Psoas muscle (tissue), 8 donors: ENCODE measurements around the gene OVCA2. TPM values are rescaled to one million over a fixed set of nuclear protein-coding genes. Genes with fewer than 3 reads are reported as not detected.

Source experiments
- ATAC-seq, 4 donors: fragments of 200-7000 bp; cut with Tn5 transposase; one replicate each; pipeline ENCODE4 v1.9.1; 2020; ENCODE audit warnings: moderate library complexity in 3 of 4, mild to moderate bottlenecking in 2 of 4
- DNase-seq, 2 donors: peaks; one replicate each; pipeline ENCODE4 v3.0.0-alpha.2; 2020
- H3K27ac ChIP-seq: fragments of 200-600 bp; one replicate; pipeline ENCODE4 v1.8.0; 2022
- H3K27me3 ChIP-seq, 3 donors: fragments of 200-600 bp in 1 of 3; one replicate each; pipeline versions ENCODE4 v1.6.1 to v1.8.0; 2013 to 2022; ENCODE audit warnings: low read length in 2 of 3, mild to moderate bottlenecking in 2 of 3, moderate library complexity in 1 of 3; ENCODE audit not compliant: insufficient read depth in 3 of 3
- H3K36me3 ChIP-seq, 2 donors: fragments of 200-600 bp in 1 of 2; one replicate each; pipeline versions ENCODE4 v1.6.1 to v1.8.0; 2013 to 2022; ENCODE audit warnings: low read depth in 1 of 2, mild to moderate bottlenecking in 1 of 2, moderate library complexity in 1 of 2; ENCODE audit not compliant: insufficient read depth in 1 of 2
- H3K4me1 ChIP-seq: fragments of 200-600 bp; one replicate; pipeline ENCODE4 v1.8.0; 2022
- H3K4me3 ChIP-seq: fragments of 200-600 bp; one replicate; pipeline ENCODE4 v1.8.0; 2022; ENCODE audit warnings: mild to moderate bottlenecking
- H3K9me3 ChIP-seq: fragments of 200-600 bp; one replicate; pipeline ENCODE4 v1.8.0; 2022
- whole genome bisulfite sequencing, 3 donors: extraction: QIAGEN DNeasy Blood & Tissue Kit; methylation state at CpG; one replicate each; pipeline versions ENCODE4 v1.1.6 to v1.1.7; 2013; 5-methylcytosine and 5-hydroxymethylcytosine counted together
- intact Hi-C, 2 donors: fragments of 100-400 bp; cut with DNase I; formaldehyde crosslinking; loops; one replicate each; pipeline versions ENCODE4 v1.11.0 to v1.14.2; 2022
- polyA plus RNA-seq, 3 donors: library from polyadenylated mRNA; stranded (reverse); fragments of 200-250 nt; gene quantifications; one replicate each; pipeline ENCODE4 v1.2.3, GENCODE V29; 2013
- total RNA-seq, 4 donors: library from RNA; stranded (reverse); fragmentation: NEBNext Ultra II Directional in 2 of 4; extraction: Animal tissue kit (Norgen Biotek cat#: 25700) in 2 of 4; gene quantifications; one replicate each; pipeline versions ENCODE4 v1.2.1 to v1.2.4, GENCODE V29; 2021 to 2023
- TF ChIP-seq, protein P1 (sequence below): fragments of 200-600 bp; IDR thresholded peaks from one replicate; pipeline ENCODE4 v1.8.0; 2022; ENCODE audit warnings: antibody characterized with exemption
- donor health status: healthy with polysubstance abuse.
- donor health status: DM: no; HTN: no; CAD: no; lungs with moderate emphysema.
- donor health status: Bipolar disorder and iron deficiency.
- donor health status: healthy.
- donor health status: DM: yes; HTN: yes; CAD: no.
- donor health status: DM: no; HTN: no; CAD: no.
- donor health status: DM: no; HTN: no; CAD: no.
- donor health status: DM: yes; HTN: yes; CAD: no.

The OVCA2 gene
- total and polyA plus RNA-seq, 7 donors, result 10.1 to 66.1 (median 23.0) TPM

DNA sequence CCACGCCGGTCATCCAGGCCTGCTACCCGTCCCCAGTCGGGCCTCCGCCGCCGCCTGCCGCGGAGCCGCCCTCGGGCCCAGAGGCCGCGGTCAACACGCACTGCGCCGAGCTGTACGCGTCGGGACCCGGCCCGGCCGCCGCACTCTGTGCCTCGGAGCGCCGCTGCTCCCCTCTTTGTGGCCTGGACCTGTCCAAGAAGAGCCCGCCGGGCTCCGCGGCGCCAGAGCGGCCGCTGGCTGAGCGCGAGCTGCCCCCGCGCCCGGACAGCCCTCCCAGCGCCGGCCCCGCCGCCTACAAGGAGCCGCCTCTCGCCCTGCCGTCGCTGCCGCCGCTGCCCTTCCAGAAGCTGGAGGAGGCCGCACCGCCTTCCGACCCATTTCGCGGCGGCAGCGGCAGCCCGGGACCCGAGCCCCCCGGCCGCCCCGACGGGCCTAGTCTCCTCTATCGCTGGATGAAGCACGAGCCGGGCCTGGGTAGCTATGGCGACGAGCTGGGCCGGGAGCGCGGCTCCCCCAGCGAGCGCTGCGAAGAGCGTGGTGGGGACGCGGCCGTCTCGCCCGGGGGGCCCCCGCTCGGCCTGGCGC is 15.4 kb downstream of the OVCA2 start:
- WGBS, 3 donors, result 59 to 62% (median 62%) methylated on average over 51 to 81 of the region's 81 CpGs
- peak overlapping the region; percentile 62 for H3K27ac ChIP-seq
- H3K9me3 ChIP-seq, result no peaks in the 10 kb centered on the region
- H3K4me3 ChIP-seq, result peak overlapping the region; percentile 74
- TF ChIP-seq, protein P1, sequence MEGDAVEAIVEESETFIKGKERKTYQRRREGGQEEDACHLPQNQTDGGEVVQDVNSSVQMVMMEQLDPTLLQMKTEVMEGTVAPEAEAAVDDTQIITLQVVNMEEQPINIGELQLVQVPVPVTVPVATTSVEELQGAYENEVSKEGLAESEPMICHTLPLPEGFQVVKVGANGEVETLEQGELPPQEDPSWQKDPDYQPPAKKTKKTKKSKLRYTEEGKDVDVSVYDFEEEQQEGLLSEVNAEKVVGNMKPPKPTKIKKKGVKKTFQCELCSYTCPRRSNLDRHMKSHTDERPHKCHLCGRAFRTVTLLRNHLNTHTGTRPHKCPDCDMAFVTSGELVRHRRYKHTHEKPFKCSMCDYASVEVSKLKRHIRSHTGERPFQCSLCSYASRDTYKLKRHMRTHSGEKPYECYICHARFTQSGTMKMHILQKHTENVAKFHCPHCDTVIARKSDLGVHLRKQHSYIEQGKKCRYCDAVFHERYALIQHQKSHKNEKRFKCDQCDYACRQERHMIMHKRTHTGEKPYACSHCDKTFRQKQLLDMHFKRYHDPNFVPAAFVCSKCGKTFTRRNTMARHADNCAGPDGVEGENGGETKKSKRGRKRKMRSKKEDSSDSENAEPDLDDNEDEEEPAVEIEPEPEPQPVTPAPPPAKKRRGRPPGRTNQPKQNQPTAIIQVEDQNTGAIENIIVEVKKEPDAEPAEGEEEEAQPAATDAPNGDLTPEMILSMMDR, result no peak
- H3K4me1 ChIP-seq, result peaks cover 6% of the 10 kb centered on the region
- ATAC-seq (no peak), DNase-seq (peak in 1 of 2 donors; percentile 27)
- intact Hi-C loops, result no loop called here
- H3K27me3 ChIP-seq, result peaks cover 0 to 6% (median 2%) of the 10 kb centered on the region in 3 donors
- peaks cover 0 to 22% of the 10 kb centered on the region in 2 donors for H3K36me3 ChIP-seq

DNA sequence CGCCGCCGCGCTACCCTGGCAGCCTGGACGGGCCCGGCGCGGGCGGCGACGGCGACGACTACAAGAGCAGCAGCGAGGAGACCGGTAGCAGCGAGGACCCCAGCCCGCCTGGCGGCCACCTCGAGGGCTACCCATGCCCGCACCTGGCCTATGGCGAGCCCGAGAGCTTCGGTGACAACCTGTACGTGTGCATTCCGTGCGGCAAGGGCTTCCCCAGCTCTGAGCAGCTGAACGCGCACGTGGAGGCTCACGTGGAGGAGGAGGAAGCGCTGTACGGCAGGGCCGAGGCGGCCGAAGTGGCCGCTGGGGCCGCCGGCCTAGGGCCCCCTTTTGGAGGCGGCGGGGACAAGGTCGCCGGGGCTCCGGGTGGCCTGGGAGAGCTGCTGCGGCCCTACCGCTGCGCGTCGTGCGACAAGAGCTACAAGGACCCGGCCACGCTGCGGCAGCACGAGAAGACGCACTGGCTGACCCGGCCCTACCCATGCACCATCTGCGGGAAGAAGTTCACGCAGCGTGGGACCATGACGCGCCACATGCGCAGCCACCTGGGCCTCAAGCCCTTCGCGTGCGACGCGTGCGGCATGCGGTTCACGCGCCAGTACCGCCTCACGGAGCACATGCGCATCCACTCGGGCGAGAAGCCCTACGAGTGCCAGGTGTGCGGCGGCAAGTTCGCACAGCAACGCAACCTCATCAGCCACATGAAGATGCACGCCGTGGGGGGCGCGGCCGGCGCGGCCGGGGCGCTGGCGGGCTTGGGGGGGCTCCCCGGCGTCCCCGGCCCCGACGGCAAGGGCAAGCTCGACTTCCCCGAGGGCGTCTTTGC is 16.2 kb downstream of the OVCA2 start:
- peaks cover 0 to 25% of the 10 kb centered on the region in 2 donors for H3K36me3 ChIP-seq
- H3K27ac ChIP-seq, result peak overlapping the region; percentile 62
- DNase-seq, result peak; percentile 38 to 56

DNA sequence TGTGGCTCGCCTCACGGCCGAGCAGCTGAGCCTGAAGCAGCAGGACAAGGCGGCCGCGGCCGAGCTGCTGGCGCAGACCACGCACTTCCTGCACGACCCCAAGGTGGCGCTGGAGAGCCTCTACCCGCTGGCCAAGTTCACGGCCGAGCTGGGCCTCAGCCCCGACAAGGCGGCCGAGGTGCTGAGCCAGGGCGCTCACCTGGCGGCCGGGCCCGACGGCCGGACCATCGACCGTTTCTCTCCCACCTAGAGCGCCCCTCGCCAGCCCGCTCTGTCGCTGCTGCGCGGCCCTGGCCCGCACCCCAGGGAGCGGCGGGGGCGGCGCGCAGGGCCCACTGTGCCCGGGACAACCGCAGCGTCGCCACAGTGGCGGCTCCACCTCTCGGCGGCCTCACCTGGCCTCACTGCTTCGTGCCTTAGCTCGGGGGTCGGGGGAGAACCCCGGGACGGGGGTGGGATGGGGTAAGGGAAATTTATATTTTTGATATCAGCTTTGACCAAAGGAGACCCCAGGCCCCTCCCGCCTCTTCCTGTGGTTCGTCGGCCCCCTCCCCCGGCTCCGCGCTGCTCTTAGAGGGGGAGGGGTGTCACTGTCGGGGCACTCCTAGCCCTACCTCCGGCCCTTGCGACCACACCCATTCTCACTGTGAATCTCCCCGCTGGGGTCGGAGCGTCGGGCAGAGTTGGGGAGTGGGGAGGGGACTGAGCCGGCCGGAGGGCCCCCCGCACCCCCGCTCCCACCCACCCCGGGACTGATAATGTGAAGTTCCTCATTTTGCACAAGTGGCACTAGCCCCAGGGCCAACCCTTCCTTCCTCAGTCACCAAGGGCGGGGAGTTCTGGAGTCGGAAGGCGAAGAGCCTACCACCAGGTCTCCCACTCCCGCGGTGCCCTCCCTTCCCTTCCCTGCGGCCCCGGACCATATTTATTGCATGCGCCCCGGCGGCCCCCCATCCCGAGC is 17.0 kb downstream of the OVCA2 start:
- Histone ChIP-seq H3K4me3 (peak overlapping the region; percentile 74), H3K27me3 (peaks cover 0 to 2% (median 2%) of the 10 kb centered on the region in 3 donors), H3K27ac (peak overlapping the region; percentile 62), H3K9me3 (no peaks in the 10 kb centered on the region), H3K36me3 (peaks cover 0 to 33% of the 10 kb centered on the region in 2 donors), H3K4me1 (peaks cover under 1% of the 10 kb centered on the region)
- WGBS, 3 donors, result 44 to 52% (median 47%) methylated on average over 68 to 78 of the region's 78 CpGs
- DNase-seq (peak; percentile 78 to 86), ATAC-seq (peak in 2 of 4 donors; percentile 8 to 10)
- intact Hi-C loops, result no loop called here
- TF ChIP-seq, protein P1, result peak; percentile 49

More for the DNA sequence above, 16.2 kb downstream of the OVCA2 start:
- no peaks in the 10 kb centered on the region for H3K9me3 ChIP-seq
- H3K27me3 ChIP-seq, result peaks cover 0 to 6% (median 2%) of the 10 kb centered on the region in 3 donors
- WGBS, 3 donors, result 65 to 75% (median 66%) methylated on average over 81 to 98 of the region's 98 CpGs
- peak overlapping the region; percentile 74 for H3K4me3 ChIP-seq
- TF ChIP-seq, protein P1, result no peak
- H3K4me1 ChIP-seq, result peaks cover 6% of the 10 kb centered on the region
- intact Hi-C loops, result no loop called here
- no peak for ATAC-seq

DNA sequence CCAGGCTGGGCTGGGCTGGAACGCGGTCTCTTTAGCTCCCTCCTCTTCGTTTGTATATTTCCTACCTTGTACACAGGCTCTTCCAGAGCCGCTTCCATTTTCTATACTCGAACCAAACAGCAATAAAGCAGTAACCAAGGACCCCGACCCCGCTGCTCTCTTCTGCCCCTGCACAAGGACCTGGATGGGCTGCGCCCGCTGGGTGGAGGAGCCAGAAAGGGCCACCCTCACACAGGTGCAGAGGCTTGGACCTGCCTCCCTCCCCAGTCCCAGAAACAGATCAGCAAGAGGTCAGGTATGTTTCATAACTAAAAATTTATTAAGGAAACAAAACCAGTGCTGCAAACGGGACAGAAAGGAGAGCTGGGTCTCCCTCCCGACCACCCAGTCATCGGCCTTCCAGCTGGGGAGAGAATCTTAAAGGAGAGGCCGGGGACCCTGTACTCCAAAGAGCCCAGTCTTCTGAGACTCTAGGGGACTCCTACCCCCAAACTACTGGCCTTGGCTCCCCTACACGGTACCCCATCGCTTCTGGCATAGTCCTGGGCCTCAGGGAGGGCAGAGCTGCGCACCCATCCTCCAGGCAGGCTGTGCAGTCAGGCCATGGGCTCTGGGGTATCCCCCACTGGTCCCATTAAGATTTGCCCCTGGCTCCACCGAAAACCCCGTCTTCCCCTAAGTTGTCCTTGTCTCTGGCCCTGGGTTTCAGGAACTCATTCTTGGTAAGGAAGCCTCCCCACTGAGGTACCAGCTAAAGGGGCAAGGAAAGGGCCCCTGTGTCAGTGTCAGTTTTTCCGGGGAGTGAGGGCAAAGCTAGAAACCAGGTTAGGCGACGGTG is 17.9 kb downstream of the OVCA2 start:
- Histone ChIP-seq H3K4me3 (peak overlapping the region; percentile 74), H3K9me3 (no peaks in the 10 kb centered on the region), H3K36me3 (peaks cover 0 to 41% of the 10 kb centered on the region in 2 donors), H3K27ac (peak overlapping the region; percentile 62), H3K27me3 (peaks cover 0 to 2% (median 0%) of the 10 kb centered on the region in 3 donors), H3K4me1 (no peaks in the 10 kb centered on the region)
- TF ChIP-seq, protein P1, result no peak
- DNase-seq (no peak), ATAC-seq (no peak)
- 69 to 74% (median 69%) methylated on average over 21 of the region's 21 CpGs for WGBS, 3 donors
- intact Hi-C loops, result no loop called here
